WTC11 (cell line): Measurements from ENCODE around the gene BLCAP.

Source experiments
- CREB1 ChIP-seq: sonication (generic); formaldehyde crosslinking; IDR thresholded peaks from 2 replicates; pipeline ENCODE4 v1.8.0; 2023; ENCODE audit warnings: mild to moderate bottlenecking, missing genetic modification reagents
- CTCF ChIP-seq: fragments of 200-600 bp; IDR thresholded peaks from 2 replicates; pipeline ENCODE4 v1.8.0; 2022; ENCODE audit warnings: antibody characterized with exemption
- ETV6 ChIP-seq: sonication (generic); formaldehyde crosslinking; IDR thresholded peaks from 2 replicates; pipeline ENCODE4 v1.8.1; 2022; ENCODE audit warnings: mild to moderate bottlenecking, missing genetic modification reagents
- FOXK1 ChIP-seq: sonication (generic); formaldehyde crosslinking; IDR thresholded peaks from 2 replicates; pipeline ENCODE4 v1.8.0; 2022; ENCODE audit warnings: mild to moderate bottlenecking, moderate library complexity, missing genetic modification reagents
- SP1 ChIP-seq: sonication (generic); formaldehyde crosslinking; conservative IDR thresholded peaks from 2 replicates; pipeline ENCODE4 v1.8.1; 2022; ENCODE audit warnings: missing genetic modification reagents
- ZNF232 ChIP-seq: sonication (generic); formaldehyde crosslinking; IDR thresholded peaks from 2 replicates; pipeline ENCODE4 v1.8.0; 2022; ENCODE audit warnings: mild to moderate bottlenecking, missing genetic modification reagents
- ZNF396 ChIP-seq: fragments of 250-450 bp; sonication (Bioruptor Pico); IDR thresholded peaks from 2 replicates; pipeline ENCODE4 v1.8.0; 2021; ENCODE audit warnings: mild to moderate bottlenecking, moderate library complexity, borderline replicate concordance
- TF ChIP-seq, protein P1 (sequence below): sonication (generic); formaldehyde crosslinking; IDR thresholded peaks from 2 replicates; pipeline ENCODE4 v1.8.1; 2022; ENCODE audit warnings: low read depth, missing genetic modification reagents, borderline replicate concordance
- TF ChIP-seq, protein P2 (sequence below): sonication (generic); formaldehyde crosslinking; IDR thresholded peaks from 2 replicates; pipeline ENCODE4 v1.8.1; 2023; ENCODE audit warnings: mild to moderate bottlenecking, missing genetic modification reagents, moderate library complexity

DNA sequence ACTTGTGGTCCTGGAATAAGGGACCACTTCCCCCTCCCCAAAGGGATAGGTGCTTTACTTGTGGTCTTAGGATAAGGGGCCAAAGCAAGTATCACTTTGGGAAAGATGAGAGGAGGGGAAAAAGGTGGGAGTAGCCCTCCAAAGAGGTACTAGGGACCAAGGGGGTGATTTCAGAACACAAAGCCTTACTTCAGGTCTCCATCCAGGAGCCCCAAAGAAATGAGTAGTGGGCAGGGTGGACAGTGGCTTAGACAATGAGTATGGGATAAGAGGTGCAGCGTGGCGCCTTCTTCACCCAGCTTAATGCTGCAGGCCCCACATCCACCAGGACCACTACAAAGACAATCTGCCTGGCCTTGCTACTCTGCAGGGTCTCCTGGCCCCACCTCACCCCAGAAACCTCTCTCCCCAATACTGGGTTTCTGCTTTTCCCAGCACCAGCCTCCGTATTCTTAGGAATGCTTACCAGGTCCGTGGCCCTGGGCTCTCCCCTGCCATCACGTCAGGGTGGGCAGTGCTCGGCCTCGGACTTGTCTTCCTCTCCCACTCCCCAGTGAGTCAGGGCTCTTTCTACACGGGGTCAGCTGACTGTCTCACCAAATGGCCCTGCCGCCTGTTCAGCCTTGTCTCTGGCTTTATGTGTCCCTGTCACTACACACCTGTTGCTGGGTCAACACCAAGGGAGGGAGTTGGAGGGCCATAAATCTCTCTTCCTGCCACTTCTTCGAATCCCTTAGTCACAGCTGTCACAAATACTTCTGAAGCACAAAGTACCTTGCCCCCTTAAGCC lies 3.6 kb downstream of the BLCAP start:
- TF ChIP-seq ETV6 (no peak), CREB1 (CRISPR knock-in tag) (no peak), ZNF232 (CRISPR knock-in tag) (no peak), CTCF (no peak), ZNF396 (CRISPR knock-in tag) (no peak), FOXK1 (CRISPR knock-in tag) (no peak), SP1 (CRISPR knock-in tag) (no peak)
- TF ChIP-seq, protein P1, sequence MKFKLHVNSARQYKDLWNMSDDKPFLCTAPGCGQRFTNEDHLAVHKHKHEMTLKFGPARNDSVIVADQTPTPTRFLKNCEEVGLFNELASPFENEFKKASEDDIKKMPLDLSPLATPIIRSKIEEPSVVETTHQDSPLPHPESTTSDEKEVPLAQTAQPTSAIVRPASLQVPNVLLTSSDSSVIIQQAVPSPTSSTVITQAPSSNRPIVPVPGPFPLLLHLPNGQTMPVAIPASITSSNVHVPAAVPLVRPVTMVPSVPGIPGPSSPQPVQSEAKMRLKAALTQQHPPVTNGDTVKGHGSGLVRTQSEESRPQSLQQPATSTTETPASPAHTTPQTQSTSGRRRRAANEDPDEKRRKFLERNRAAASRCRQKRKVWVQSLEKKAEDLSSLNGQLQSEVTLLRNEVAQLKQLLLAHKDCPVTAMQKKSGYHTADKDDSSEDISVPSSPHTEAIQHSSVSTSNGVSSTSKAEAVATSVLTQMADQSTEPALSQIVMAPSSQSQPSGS (CRISPR knock-in tag): no peak
- TF ChIP-seq, protein P2, sequence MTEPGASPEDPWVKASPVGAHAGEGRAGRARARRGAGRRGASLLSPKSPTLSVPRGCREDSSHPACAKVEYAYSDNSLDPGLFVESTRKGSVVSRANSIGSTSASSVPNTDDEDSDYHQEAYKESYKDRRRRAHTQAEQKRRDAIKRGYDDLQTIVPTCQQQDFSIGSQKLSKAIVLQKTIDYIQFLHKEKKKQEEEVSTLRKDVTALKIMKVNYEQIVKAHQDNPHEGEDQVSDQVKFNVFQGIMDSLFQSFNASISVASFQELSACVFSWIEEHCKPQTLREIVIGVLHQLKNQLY (CRISPR knock-in tag): no peak
